Measurements from ENCODE around the gene FAM199X.
"Not testable (repeated sequence)": the region's sequence is repeated elsewhere in the genome, so short reads cannot be mapped to it uniquely, and the experiment has no call there.

Gene FAM199X

GRCh38 chrX:104205548-104205947 is 39.3 kb downstream of the FAM199X start:
- DNase-seq (ENCODE audit: low spot score) = no peak
- Histone ChIP-seq H2BK5ac (ENCODE audit: low read length) (no peak overlapping the region), H3K4me3 (ENCODE audit: low read length in 2 of 2) (no peak overlapping the region), H3K4ac (ENCODE audit: low read length) (no peak overlapping the region), H3K4me1 (ENCODE audit: control insufficient read depth in 2 of 2, insufficient read depth in 1 of 2, low read depth in 1 of 2, low read length in 2 of 2) (no peaks in the 10 kb centered on the region), H2AFZ (ENCODE audit: low read length) (no peak overlapping the region), H3K18ac (ENCODE audit: low read length) (no peak overlapping the region), H2BK12ac (ENCODE audit: low read length) (no peak overlapping the region), H4K8ac (ENCODE audit: low read depth, low read length) (no peak overlapping the region), H3K27me3 (ENCODE audit: control insufficient read depth in 3 of 3, insufficient read depth in 3 of 3, low read depth in 1 of 3, low read length in 3 of 3) (no peaks in the 10 kb centered on the region), H3K27ac (replicated peaks; ENCODE audit: low read length) (no peak overlapping the region), H2BK120ac (ENCODE audit: low read depth, low read length) (no peak overlapping the region), H3K9ac (ENCODE audit: low read depth, low read length, poor library complexity) (no peak overlapping the region), H3K23ac (ENCODE audit: low read depth, low read length, poor library complexity) (no peak overlapping the region), H2BK15ac (ENCODE audit: low read length) (no peak overlapping the region), H3K4me2 (ENCODE audit: insufficient read depth, low read length, poor library complexity, severe bottlenecking) (no peak overlapping the region), H3K36me3 (replicated peaks in 1 of 2; ENCODE audit: control insufficient read depth in 2 of 2, insufficient read depth in 2 of 2, low read length in 2 of 2) (no peaks in the 10 kb centered on the region), H3K9me3 (replicated peaks in 1 of 2; ENCODE audit: control insufficient read depth in 2 of 2, insufficient read depth in 1 of 2, low read depth in 1 of 2, low read length in 2 of 2) (no peaks in the 10 kb centered on the region), H4K91ac (ENCODE audit: low read depth, low read length, poor library complexity) (no peak overlapping the region), H3K14ac (ENCODE audit: low read length) (no peak overlapping the region), H3K79me1 (ENCODE audit: low read depth, low read length) (no peaks in the 10 kb centered on the region), H2AK5ac (ENCODE audit: low read depth, low read length) (no peak overlapping the region)
- no CpG with 5 or more reads among the region's 5 CpGs for WGBS, 2 donors (ENCODE audit: extremely low coverage in 2 of 2, insufficient read length in 2 of 2, insufficient replicate concordance in 1 of 2)

- Histone ChIP-seq H3K23ac (ENCODE audit: low read depth, low read length, poor library complexity) (no peak overlapping the region), H3K9ac (ENCODE audit: low read depth, low read length, poor library complexity) (no peak overlapping the region), H2AK5ac (ENCODE audit: low read depth, low read length) (no peak overlapping the region), H2BK120ac (ENCODE audit: low read depth, low read length) (no peak overlapping the region), H2AFZ (ENCODE audit: low read length) (no peak overlapping the region), H3K18ac (ENCODE audit: low read length) (no peak overlapping the region), H2BK12ac (ENCODE audit: low read length) (no peak overlapping the region), H3K4ac (ENCODE audit: low read length) (no peak overlapping the region), H2BK15ac (ENCODE audit: low read length) (no peak overlapping the region), H3K4me2 (ENCODE audit: insufficient read depth, low read length, poor library complexity, severe bottlenecking) (no peak overlapping the region), H3K14ac (ENCODE audit: low read length) (no peak overlapping the region), H2BK5ac (ENCODE audit: low read length) (no peak overlapping the region), H4K8ac (ENCODE audit: low read depth, low read length) (no peak overlapping the region), H3K27ac (replicated peaks; ENCODE audit: low read length) (no peak overlapping the region), H4K91ac (ENCODE audit: low read depth, low read length, poor library complexity) (no peak overlapping the region), H3K36me3 (replicated peaks in 1 of 2; ENCODE audit: control insufficient read depth in 2 of 2, insufficient read depth in 2 of 2, low read length in 2 of 2) (no peaks in the 10 kb centered on the region), H3K79me1 (ENCODE audit: low read depth, low read length) (peaks cover 1% of the 10 kb centered on the region), H3K4me1 (ENCODE audit: control insufficient read depth in 2 of 2, insufficient read depth in 1 of 2, low read depth in 1 of 2, low read length in 2 of 2) (no peaks in the 10 kb centered on the region), H3K9me3 (replicated peaks in 1 of 2; ENCODE audit: control insufficient read depth in 2 of 2, insufficient read depth in 1 of 2, low read depth in 1 of 2, low read length in 2 of 2) (no peaks in the 10 kb centered on the region), H3K27me3 (ENCODE audit: control insufficient read depth in 3 of 3, insufficient read depth in 3 of 3, low read depth in 1 of 3, low read length in 3 of 3) (peaks cover 0 to 4% (median 0%) of the 10 kb centered on the region in 3 experiments), H3K4me3 (ENCODE audit: low read length in 2 of 2) (no peak overlapping the region)
- DNase-seq (ENCODE audit: low spot score) = no peak
- no CpG with 5 or more reads among the region's 5 CpGs for WGBS, 2 donors (ENCODE audit: extremely low coverage in 2 of 2, insufficient read length in 2 of 2, insufficient replicate concordance in 1 of 2)
Measured at GRCh38 chrX:104211187-104211586, 44.9 kb downstream of the FAM199X start.

DNA sequence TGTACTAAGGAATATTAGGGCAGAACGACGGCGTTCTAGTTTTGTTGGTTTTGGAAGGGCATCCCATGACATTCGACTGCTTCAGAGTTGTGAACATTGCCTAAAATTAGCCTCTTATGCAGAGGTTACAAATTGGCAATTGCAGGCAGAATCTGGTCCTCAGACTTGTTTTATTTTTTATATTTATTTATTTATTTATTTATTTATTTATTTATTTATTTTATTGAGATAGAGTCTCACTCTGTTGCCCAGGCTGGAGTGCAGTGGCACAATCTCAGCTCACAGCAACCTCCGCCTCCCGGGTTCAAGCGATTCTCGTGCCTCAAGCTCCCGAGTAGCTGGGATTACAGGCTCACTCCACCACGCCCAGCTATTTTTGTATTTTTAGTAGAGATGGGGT is 63.8 kb downstream of the FAM199X start:
- not testable (repeated sequence) for H3K79me1 ChIP-seq (ENCODE audit: low read depth, low read length); DNase-seq (ENCODE audit: low spot score)
- no CpG with 5 or more reads among the region's 10 CpGs for WGBS, 2 donors (ENCODE audit: extremely low coverage in 2 of 2, insufficient read length in 2 of 2, insufficient replicate concordance in 1 of 2)

More for the DNA sequence above, 63.8 kb downstream of the FAM199X start:
- H3K27me3 ChIP-seq (ENCODE audit: control insufficient read depth in 3 of 3, insufficient read depth in 3 of 3, low read depth in 1 of 3, low read length in 3 of 3); H3K23ac ChIP-seq (ENCODE audit: low read depth, low read length, poor library complexity); H3K9me3 ChIP-seq (replicated peaks in 1 of 2; ENCODE audit: control insufficient read depth in 2 of 2, insufficient read depth in 1 of 2, low read depth in 1 of 2, low read length in 2 of 2); H2AFZ ChIP-seq (ENCODE audit: low read length); H4K91ac ChIP-seq (ENCODE audit: low read depth, low read length, poor library complexity); H3K4me1 ChIP-seq (ENCODE audit: control insufficient read depth in 2 of 2, insufficient read depth in 1 of 2, low read depth in 1 of 2, low read length in 2 of 2); H3K4me3 ChIP-seq (ENCODE audit: low read length in 2 of 2); H2BK15ac ChIP-seq (ENCODE audit: low read length); H3K36me3 ChIP-seq (replicated peaks in 1 of 2; ENCODE audit: control insufficient read depth in 2 of 2, insufficient read depth in 2 of 2, low read length in 2 of 2); H4K8ac ChIP-seq (ENCODE audit: low read depth, low read length); H2BK5ac ChIP-seq (ENCODE audit: low read length); H3K14ac ChIP-seq (ENCODE audit: low read length); H2BK12ac ChIP-seq (ENCODE audit: low read length); H3K4me2 ChIP-seq (ENCODE audit: insufficient read depth, low read length, poor library complexity, severe bottlenecking); H3K27ac ChIP-seq (replicated peaks; ENCODE audit: low read length); H3K18ac ChIP-seq (ENCODE audit: low read length); H3K9ac ChIP-seq (ENCODE audit: low read depth, low read length, poor library complexity); H2BK120ac ChIP-seq (ENCODE audit: low read depth, low read length); H2AK5ac ChIP-seq (ENCODE audit: low read depth, low read length); H3K4ac ChIP-seq (ENCODE audit: low read length): not testable (repeated sequence)

Measured in neuronal stem cell (in vitro differentiated cells).